HG03460 (cell line): ENCODE results near the gene ANTXR1.
"Not testable (repeated sequence)": the region's sequence is repeated elsewhere in the genome, so short reads cannot be mapped to it uniquely, and the experiment has no call there.

ENCODE experiments used
- ATAC-seq: cut with Tn5 transposase; IDR thresholded peaks from one replicate; pipeline ENCODE4 v1.9.1; 2021; ENCODE audit not compliant: unreplicated experiment

ANTXR1 gene

DNA sequence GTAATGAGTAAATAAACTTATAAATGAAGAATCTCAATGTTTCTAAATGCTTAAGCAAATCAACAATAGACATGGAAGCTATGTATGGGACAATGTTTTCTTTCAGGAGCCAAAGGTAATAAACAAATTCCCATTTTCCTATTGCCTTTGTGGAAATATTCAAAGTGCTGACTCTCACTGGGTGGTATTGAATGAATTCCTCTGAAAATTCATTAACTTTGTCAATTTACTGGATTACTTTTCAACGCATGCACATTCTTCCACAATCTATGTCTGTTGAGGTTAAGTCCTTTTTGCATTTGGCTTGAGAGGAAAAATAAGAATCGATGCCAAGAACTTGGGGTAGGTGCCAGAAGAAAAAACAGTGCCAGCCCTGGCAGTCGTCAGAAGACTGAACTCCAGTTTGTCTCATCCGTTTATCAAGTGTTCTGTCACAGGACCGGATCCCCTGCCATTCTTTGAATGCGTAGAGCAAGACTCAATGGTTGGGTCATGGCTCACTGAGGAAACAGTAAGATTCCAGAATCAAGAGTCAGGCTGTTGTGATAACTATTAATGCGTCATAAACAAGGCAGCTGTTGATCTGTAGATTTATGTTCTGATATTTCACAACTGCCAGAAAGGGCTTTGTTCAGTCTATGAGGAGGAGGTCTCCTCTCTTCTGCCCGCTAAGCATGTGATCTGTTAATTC, 240.8 kb downstream of the ANTXR1 start:
- no peak for ATAC-seq

DNA sequence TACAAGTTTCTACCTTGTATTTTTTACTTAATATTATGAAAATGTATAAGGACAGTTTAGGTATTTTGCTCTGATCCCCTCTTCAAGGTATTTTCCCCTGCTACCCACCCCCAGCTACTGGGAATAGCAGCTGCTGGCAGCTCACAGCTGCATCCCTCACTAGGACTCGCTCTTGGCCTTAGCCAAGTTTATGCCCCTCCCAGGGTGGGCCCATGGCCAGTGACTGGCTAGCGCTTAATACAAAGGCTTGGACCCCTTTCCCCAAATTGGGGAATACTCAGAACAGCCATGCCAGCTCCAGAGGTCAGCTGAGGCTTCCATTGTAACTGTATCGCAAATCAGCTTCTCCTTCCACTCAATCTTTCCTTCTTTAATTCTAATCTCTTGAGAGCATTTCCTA, 242.8 kb downstream of the ANTXR1 start:
- no peak for ATAC-seq

DNA sequence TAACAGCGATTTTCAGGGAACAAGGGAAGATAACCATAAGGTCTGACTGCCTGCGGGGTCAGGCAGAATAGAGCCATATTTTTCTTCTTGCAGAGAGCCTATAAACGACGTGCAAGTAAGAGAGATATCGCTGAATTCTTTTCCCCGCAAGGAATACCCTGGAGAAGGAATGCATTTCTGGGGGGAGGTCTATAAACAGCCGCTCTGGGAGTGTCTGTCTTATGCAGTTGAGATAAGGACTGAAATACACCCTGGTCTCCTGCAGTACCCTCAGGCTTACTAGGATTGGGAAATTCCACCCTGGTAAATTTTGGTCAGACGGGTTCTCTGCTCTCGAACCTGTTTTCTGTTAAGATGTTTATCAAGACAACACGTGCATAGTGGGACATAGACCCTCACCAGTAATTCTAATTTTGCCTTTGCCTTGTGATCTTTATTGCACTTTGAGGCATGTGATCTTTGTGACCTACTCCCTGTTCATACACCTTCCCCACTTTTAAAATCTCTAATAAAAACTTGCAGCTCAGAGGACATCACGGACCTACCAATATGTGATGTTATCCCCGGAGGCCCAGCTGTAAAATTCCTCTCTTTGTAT, 247.1 kb downstream of the ANTXR1 start:
- ATAC-seq = not testable (repeated sequence)

DNA sequence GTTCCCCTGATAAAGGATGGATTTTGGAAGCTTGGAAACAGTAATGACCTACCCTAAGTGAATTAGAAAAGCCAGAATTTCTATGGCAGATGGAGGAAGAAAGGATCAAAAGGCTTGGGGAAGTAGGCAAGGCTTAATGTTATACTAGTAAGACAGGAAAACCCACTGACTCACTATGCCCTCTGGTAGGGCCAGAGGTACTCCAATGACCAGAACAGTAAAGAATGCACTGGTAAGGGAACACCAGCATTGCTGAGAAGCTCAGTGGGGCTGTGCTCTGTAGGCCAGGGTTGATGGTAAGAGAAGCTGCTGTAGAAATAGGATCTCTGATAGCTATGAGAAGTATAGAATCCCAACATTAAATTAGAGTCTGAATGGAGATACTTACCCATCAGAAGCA, 247.7 kb downstream of the ANTXR1 start:
- ATAC-seq = no peak

DNA sequence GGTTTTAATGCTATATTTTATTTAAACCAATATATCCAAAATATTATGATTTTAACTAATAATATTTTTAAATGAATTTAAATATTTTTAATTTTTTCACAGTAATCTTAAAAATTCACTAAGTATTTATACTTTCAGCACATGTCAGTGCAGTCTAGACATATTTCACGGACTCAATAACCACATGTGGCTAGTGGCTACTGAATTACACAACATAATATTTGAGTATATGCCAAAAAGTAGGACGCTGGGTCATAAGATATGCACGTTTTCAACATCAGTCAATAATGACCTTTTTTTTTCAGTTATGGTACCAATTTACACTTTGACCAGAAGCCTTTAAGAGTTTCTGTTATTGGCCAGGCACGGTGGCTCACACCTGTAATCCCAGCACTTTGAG, 256.4 kb downstream of the ANTXR1 start:
- no peak for ATAC-seq

DNA sequence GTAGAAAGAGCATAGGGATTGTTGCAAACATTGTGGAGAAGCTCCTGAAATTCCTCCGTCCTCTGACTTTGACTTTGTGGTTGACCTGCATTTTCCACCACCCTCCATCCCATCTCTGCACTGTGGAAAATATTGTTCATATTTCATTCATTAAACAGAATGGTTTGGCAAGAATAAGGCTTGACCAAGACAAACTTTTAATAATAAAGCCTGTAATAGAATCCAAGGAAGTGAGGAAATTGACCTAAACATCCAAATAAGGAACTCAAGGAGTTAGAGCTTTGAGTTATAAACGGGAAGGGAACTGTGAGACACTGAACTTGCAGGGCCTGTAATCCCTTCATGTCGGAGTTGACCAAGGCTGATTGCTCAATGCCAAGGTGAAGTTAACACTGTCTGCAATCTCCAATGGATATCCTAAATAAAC, 258.9 kb downstream of the ANTXR1 start:
- ATAC-seq = no peak

DNA sequence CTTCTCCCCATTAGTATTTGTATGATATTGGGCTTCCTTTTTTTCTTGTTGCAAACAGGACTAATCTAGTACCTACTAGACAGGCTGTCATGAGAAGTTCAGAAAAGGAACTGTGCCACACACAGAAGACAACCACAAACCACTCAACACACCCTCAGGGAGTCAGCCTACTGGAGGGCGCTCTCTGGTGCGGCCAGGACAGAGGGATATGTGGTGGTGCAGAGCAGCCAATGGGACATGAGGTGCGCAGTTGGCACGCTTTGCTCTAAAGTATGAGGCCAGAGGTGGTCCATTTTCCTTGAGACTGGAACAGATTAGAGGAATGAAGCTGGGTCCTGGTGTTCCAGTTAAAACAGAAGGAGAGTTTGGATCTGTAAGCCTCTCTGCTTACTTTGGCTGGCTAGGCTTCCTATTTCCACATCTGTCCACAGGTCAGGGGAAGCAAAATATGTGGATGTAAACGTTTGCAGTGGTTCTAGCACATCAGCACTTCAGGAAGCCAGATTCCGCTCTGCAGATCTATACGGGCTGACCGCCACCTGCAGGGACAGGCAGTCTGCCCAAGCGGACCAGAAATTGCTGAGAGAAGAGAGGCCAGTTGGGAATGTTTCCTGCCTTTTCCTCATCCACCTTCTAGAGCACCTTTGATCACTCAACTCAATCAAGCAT, 260.0 kb downstream of the ANTXR1 start:
- no peak for ATAC-seq

DNA sequence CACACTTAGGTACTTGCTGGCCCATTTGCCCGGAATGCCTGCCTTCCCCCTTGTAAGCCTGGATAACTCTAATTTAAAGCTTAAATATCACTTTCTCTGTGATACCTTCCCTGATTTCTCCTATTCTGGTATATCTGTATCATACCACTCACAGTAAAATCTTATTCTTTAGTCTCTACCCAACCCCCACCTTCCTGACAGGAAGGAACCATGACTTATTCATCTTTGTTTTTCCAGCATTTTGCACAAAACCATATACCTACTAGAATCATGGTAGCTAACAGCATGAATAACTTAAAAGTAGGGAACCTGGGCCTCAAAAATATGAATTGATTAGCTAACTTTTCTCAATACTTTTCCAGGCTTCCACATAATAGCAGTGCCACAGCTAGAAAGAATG, 262.5 kb downstream of the ANTXR1 start:
- ATAC-seq = no peak

DNA sequence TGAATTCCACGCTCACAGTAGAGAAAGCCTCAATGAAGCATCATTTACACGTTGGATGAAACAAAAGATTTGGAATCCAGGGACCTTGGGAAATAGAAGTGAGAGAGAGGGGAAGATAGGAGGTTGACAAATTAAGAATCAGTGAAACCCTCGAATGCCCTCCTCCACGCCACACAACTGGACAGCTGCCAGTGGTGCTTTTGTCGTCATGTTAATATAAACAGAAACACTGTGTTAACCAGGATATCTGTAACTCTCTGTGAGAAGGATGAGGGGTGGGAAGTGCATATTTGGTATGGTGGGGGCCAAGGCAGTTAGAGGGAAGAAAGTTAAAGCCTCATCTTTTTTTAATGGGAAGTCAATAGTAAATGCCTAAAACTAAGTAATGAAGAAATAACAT, 265.4 kb downstream of the ANTXR1 start:
- ATAC-seq = no peak

DNA sequence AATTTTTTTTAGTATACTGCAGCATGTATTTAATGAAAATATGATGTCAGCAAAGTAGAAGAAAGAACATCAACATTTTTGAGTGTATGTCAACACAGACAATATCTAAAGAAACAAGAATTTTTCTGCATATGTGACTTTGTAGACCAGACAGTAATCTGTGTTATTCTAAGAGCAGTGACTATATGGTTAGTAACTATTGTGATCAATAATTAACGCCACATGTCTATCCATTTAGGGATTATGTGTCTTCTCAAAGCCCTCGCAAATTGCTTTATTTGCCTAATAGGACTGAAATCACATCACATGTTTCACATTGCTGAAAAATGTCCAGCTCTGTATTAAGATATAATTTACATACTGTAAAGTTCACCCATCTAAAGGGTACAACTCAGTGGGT, 266.2 kb downstream of the ANTXR1 start:
- ATAC-seq = no peak

DNA sequence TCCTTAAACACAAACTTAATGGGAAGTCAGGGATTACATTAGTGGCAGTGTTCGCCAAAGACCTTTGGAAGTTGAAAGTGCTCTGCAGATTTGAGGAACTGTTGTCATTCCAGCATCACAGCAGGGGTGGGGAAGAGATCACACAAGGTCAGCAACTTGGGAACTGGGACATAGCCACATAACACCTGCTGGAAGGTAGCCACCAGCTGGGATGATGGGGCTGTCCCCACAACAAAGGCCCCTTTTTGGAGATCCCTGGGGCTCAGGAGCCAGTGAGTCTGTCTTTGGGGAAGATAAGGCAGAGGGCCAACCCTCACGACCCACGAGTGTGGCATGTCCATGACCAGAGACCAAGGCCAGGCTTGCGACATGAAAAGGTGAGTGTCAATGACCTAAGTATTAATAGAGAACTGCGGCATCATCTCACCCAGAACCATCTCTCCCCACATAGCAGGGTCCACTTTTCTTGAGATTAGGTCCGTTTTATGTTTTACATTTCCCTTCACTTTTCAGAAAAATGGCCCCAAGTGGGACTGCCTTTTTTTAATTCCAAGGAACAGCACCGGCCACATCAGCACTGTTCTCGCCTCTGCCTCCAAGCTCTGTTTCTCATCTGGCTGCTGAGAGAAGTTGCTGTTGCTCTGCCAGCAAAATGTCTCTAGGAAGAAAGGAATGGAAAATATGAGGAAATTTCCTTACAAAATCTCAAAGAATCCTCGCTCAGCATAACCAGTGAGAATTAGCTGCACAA, 267.1 kb downstream of the ANTXR1 start:
- ATAC-seq = no peak

DNA sequence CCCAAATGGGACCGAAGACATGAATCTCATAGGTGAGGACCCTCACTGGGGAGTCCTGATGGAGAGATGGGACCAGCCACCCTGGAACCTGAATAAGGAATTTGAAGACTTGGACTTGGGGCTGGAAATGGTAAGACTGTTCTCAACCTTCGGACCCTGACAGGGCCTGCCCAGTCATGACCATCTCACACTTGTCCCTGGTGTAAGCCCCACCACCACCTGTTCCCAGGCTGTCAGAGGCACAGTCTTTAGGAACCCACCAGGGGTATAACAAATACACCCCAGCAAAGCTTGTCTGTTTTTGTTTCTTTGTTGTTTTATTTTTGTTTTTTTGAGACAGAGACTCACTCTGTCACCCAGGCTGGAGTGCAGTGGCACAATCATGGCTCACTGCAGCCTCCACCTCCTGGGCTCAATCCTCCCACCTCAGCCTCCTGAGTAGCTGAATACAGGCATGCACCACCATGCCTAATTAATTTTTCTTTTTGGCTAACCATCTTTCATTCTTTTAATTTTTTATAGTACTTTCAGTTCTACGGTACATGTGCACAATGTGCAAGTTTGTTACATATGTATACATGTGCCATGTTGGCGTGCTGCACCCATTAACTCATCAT, 267.9 kb downstream of the ANTXR1 start:
- ATAC-seq = no peak

DNA sequence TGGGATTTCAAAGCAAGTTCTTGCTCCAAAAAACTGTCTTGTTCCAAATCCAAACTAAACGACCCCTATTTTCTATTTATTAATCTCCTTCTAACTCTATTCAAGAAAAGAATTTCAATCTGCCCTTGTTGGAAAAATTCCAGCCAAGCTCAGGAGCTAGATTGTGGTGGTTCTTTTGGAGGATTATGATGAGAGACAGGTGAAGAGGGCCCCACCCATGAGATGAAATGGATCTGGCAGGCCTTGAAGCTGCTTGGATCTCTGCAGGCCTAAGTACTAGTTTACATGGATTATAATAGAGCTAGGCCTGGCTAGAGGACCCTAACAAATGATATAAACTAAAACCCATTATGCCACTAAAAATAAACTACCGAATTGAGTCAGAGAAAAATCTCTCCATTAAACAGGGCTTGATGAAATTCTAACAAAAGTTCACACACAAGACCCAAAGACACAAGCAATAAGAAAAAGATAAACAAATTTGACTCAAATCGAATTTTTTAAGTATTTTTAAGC, 272.5 kb downstream of the ANTXR1 start:
- no peak for ATAC-seq

DNA sequence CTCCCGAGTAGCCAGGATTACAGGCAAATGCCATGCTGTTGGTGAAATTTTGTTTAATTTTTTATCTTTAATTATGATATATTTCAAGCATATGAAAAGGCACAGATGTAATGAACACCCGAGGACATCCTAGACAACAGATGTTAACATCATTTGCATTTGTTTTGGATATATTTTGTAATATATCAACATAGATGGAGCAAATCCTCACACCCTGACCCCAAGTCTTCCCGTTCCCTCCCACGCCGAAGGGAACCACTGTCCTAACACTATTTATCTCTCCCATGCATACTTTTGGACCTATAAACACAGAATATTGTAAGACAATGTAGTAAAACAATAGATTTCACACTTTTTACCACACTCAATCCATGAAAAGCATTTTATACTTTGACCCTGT, 274.6 kb downstream of the ANTXR1 start:
- ATAC-seq = no peak

DNA sequence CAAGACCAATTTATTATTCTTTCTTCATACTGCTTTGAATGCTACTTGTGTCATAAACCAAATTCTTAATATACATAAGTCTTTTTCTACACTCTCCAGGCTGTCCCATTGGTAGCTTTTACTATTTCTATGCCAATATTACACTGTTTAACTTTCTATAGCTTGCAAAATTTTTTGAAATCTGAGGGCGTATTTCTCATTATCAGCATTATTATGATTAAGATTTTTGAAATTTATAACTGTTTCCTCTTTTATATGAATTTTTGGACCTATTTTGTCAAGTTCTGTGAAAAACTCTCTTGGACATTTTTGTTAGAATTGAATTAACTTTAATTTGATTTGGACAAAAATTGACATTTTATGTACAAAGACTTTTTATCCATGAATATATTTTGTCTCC, 275.4 kb downstream of the ANTXR1 start:
- no peak for ATAC-seq

DNA sequence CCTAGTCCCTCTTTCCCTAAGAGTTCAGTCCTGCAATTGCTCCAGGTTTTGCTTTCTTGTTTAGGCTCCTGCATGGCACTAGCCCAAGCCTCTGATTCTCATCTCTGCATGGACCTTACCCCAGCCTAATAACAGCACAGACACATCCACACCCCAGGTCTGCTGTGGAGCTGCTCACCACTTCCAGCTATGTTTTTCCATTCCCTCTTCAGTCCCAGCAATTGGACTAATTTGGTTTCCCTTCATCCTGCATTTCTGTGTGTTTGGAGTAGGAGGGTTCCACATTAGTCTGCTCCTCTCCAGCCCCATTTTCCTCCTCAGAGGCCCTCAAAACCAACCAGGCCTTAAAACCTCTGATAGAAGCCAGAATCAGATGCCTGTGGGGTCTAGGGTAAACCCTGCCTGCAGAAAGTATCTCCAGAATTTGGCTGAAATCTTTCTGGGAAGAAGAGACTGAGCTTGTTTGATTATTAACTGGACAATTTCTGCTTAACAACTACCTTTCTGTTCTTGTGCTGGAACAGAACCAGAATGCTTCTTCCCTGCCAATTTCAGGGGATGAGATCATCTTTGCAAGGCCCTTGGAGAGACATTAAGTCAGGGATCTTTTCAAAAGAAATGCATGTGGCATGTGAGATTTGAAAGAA, 278.1 kb downstream of the ANTXR1 start:
- ATAC-seq = no peak

DNA sequence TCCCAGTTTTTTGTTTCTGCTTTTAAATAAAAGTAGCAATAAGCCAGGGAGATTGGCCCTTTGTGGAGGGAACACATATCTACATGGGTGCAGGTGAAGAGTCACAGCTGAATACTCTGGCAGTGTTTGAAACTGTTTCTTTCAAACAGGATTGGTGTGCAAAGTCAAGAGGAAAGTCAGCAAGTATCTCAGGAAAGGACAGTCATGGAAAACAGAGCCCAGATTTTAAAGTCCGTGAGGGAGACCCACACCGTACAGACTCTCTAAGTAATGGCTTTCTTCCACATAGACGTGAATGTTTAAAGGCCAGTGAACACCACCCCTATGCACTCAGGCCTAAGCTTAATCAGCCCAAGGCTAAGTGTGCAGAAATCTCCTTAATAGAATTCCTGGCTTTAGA, 278.7 kb downstream of the ANTXR1 start:
- no peak for ATAC-seq

DNA sequence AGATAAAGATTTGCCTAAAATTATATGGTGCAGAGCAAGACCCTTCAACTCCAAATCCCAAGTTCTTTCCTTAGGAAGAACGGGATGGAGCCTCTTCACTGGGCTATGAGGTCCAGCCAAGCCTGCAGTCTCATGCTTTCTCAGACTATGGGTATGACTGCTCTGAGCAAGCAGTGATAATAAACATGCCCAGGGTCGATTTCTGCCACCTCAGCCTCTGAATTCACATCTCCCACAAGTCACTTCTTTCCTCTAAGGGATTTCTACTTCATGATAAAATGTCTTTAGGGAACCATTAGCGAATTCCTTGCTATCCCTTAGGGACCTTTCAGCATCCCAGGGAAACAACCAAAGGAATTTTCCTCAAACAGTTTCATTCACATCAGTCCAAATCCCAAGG, 279.3 kb downstream of the ANTXR1 start:
- no peak for ATAC-seq

DNA sequence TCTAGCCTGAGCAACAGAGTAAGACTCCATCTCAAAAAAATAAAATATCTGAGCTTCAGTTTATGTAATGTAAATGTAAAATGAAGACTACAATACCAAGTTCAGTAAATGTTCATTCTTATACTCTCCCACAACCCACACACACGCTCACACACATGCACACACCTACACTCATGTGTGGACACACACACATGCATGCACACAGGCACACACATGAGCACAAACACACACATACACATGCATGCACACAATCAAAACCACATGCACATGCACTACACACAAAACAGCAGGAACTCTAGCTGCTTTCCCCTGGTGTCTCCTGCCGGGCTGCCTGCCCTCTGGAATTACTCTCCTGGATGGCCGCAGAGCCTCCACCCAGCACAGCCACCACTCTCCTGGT, 283.4 kb downstream of the ANTXR1 start:
- ATAC-seq = no peak

DNA sequence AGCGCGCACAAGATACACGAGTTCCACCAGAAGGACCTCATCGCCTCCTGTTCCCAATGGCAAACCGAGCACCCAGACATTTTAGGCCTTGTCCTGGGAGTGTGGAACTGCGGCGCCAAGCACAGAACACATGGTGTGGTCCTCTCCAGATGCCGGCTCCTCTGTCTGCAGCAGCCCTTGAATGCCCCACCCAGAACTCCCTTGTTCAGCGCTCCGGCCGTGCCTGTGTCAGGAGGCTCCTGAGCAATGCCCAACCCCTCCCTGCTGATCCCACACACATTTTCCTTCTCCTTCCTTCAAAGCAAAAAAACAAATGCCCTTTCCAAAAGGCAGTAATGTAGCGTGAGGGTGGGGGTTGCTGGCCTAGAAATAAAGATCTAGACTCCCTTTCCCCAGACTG, 284.2 kb downstream of the ANTXR1 start:
- no peak for ATAC-seq

DNA sequence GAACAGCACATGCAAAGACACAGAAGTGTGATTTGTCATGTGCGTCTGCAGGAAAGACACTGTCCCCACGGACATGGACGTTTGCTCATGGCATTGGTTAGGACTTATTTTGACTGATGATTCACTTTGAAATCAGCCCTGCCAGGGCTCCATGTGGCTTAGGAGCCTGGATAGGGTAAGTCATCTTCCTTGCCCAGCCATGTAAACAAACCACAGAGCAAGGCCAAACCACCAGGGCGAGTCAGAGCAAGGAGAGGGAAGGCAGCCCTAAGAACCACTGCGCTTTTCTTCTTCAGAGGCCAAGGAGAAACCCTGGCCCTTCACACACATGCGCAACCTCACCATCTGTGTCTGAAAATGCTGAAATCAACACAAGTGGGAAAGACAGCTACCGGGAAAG, 285.3 kb downstream of the ANTXR1 start:
- ATAC-seq = no peak
